ENCODE measurements around the gene CCDC57. TPM values are rescaled to one million over a fixed set of nuclear protein-coding genes. Genes with fewer than 3 reads are reported as not detected.

The CCDC57 gene
- total RNA-seq, 1 experiment from 2014 or later = 36.6 TPM

- no TSS peak for BruUV-seq (replicated peaks)
- Histone ChIP-seq H3K9ac (ENCODE audit: low read length) (no peak overlapping the region), H3K79me2 (ENCODE audit: low read length) (peaks cover 71% of the 10 kb centered on the region), H3K4me3 (ENCODE audit: low read length) (no peak overlapping the region), H2AFZ (ENCODE audit: low read length) (no peak overlapping the region), H4K20me1 (ENCODE audit: low read length) (peaks cover 63% of the 10 kb centered on the region), H3K4me1 (ENCODE audit: insufficient read depth, low read length) (peaks cover 62% of the 10 kb centered on the region), H3K27me3 (ENCODE audit: low read length) (no peaks in the 10 kb centered on the region), H3F3A (ENCODE audit: low read length, unreplicated experiment) (peaks cover 30% of the 10 kb centered on the region), H3K4me2 (ENCODE audit: low read length) (no peak overlapping the region), H3K27ac (ENCODE audit: low read length) (peak overlapping the region; percentile 17), H3K36me3 (ENCODE audit: low read depth, low read length) (peaks cover 37% of the 10 kb centered on the region), H3K9me2 (replicated peaks; ENCODE audit: low read length) (no peaks in the 10 kb centered on the region), H3K9me3 (ENCODE audit: low read length) (no peaks in the 10 kb centered on the region)
- ChIA-PET POLR2A (ENCODE audit: unreplicated experiment) (no interaction called here), CTCF (no interaction called here)
- intact Hi-C loops (cut with micrococcal nuclease) = no loop called here
- DNase-seq (no peak), ATAC-seq (no peak)
- no peak for TF ChIP-seq CTCF (conservative IDR thresholded peaks at IDR 0.05; ENCODE audit: low read depth, low read length)
Observed at GRCh38 chr17:82237746-82238471, 25.3 kb upstream of the CCDC57 start.

- CTCF ChIA-PET = no interaction called here
- no TSS peak for BruUV-seq (replicated peaks)
- H3K4me3 ChIP-seq (ENCODE audit: low read length) = no peak overlapping the region
- no peak overlapping the region for H3K9ac ChIP-seq (ENCODE audit: low read length)
- TF ChIP-seq CTCF (conservative IDR thresholded peaks at IDR 0.05; ENCODE audit: low read depth, low read length) (no peak), EZH2phosphoT487 (IDR thresholded peaks at IDR 0.05; ENCODE audit: borderline replicate concordance, low read length) (no peak), EZH2 (IDR thresholded peaks at IDR 0.05; ENCODE audit: low read length, unreplicated experiment) (no peak)
- peaks cover 38% of the 10 kb centered on the region for H3K36me3 ChIP-seq (ENCODE audit: low read depth, low read length)
- no peaks in the 10 kb centered on the region for H3K9me3 ChIP-seq (ENCODE audit: low read length)
- DNase-seq (no peak), ATAC-seq (no peak)
- POLR2A ChIA-PET (ENCODE audit: unreplicated experiment) = no interaction called here
- no peaks in the 10 kb centered on the region for H3K27me3 ChIP-seq (ENCODE audit: low read length)
- intact Hi-C loops (cut with micrococcal nuclease) = no loop called here
- no peak overlapping the region for H3K4me2 ChIP-seq (ENCODE audit: low read length)
- peaks cover 24% of the 10 kb centered on the region for H3F3A ChIP-seq (ENCODE audit: low read length, unreplicated experiment)
- H3K4me1 ChIP-seq (ENCODE audit: insufficient read depth, low read length) = peaks cover 65% of the 10 kb centered on the region
- no peak overlapping the region for H2AFZ ChIP-seq (ENCODE audit: low read length)
- H3K9me2 ChIP-seq (replicated peaks; ENCODE audit: low read length) = no peaks in the 10 kb centered on the region
- no peak overlapping the region for H3K27ac ChIP-seq (ENCODE audit: low read length)
- H4K20me1 ChIP-seq (ENCODE audit: low read length) = peaks cover 68% of the 10 kb centered on the region
- H3K79me2 ChIP-seq (ENCODE audit: low read length) = peaks cover 78% of the 10 kb centered on the region
Observed at GRCh38 chr17:82237083-82237745, 24.6 kb upstream of the CCDC57 start.
